DMS 273 (cell line): ENCODE data around the gene C19orf33.

Experiments used
- DNase-seq: peaks from one replicate; lab custom pipeline; 2025; ENCODE audit not compliant: unreplicated experiment; lab: John Stamatoyannopoulos, UW

The C19orf33 gene

GRCh38 chr19:38278751-38279150, 25.3 kb upstream of the C19orf33 start:
- no peak for DNase-seq

- DNase-seq = no peak
Measured at GRCh38 chr19:38280030-38280921, 23.8 kb upstream of the C19orf33 start.

GRCh38 chr19:38281811-38282566, 22.1 kb upstream of the C19orf33 start:
- no peak for DNase-seq

GRCh38 chr19:38283271-38283670, 20.8 kb upstream of the C19orf33 start:
- DNase-seq = no peak

- DNase-seq = no peak
Measured at GRCh38 chr19:38284422-38284821, 19.6 kb upstream of the C19orf33 start.

- no peak for DNase-seq
Measured at GRCh38 chr19:38285567-38285966, 18.5 kb upstream of the C19orf33 start.

- DNase-seq = no peak
Measured at GRCh38 chr19:38287604-38288003, 16.4 kb upstream of the C19orf33 start.

GRCh38 chr19:38288123-38288855, 15.8 kb upstream of the C19orf33 start:
- no peak for DNase-seq

- DNase-seq = no peak
Measured at GRCh38 chr19:38289955-38290354, 14.1 kb upstream of the C19orf33 start.

GRCh38 chr19:38290631-38291147, 13.4 kb upstream of the C19orf33 start:
- DNase-seq = no peak

- no peak for DNase-seq
Measured at GRCh38 chr19:38291855-38292254, 12.2 kb upstream of the C19orf33 start.

- no peak for DNase-seq
Measured at GRCh38 chr19:38293281-38293680, 10.8 kb upstream of the C19orf33 start.

- no peak for DNase-seq
Measured at GRCh38 chr19:38294090-38294489, 10.0 kb upstream of the C19orf33 start.

- DNase-seq = no peak
Measured at GRCh38 chr19:38298821-38299680, 5.0 kb upstream of the C19orf33 start.

GRCh38 chr19:38304352-38304865, 358 bp downstream of the C19orf33 start:
- no peak for DNase-seq

GRCh38 chr19:38304866-38305429, 897 bp downstream of the C19orf33 start:
- DNase-seq = no peak

- no peak for DNase-seq
Measured at GRCh38 chr19:38306236-38306635, 2.2 kb downstream of the C19orf33 start.

- no peak for DNase-seq
Measured at GRCh38 chr19:38307076-38307475, 3.0 kb downstream of the C19orf33 start.

- no peak for DNase-seq
Measured at GRCh38 chr19:38307597-38307996, 3.5 kb downstream of the C19orf33 start.
